K562 (cell line): ENCODE measurements around the gene HSDL1. TPM values are rescaled to one million over a fixed set of nuclear protein-coding genes. Genes with fewer than 3 reads are reported as not detected.

Experiments
- ATAC-seq: fragments of 200-7000 bp; cut with Tn5 transposase; 3 replicates; pipeline ENCODE4 v1.9.1; 2020; ENCODE audit warnings: moderate library complexity
- BruUV-seq: library from RNA; stranded (reverse); fragments of 400-500 nt; replicated peaks from 2 replicates; lab custom pipeline; 2021; lab: Mats Ljungman, UMichigan
- CTCF ChIA-PET: fragments of 300-600 bp; formaldehyde crosslinking; extraction: SDS; loops from one replicate; lab custom pipeline; 2021; ENCODE audit warnings: low intra/inter-chr PET ratio; lab: Yijun Ruan, JAX
- POLR2A ChIA-PET: fragments of 300-600, 350-650 bp; sonication (Branson Sonifier 250); formaldehyde crosslinking; extraction: SDS; loops from one replicate; lab custom pipeline; 2021; ENCODE audit warnings: antibody characterized with exemption, inconsistent platforms; lab: Yijun Ruan, JAX
- DNase-seq, 4 experiments: peaks; one replicate each; pipeline versions ENCODE4 v3.0.0 to v3.0.0-alpha.2; 2011 to 2018; ENCODE audit warnings: low spot score in 3 of 4, mixed read lengths in 3 of 4; ENCODE audit errors: extremely low read depth in 1 of 4
- FAIRE-seq: peaks from 2 replicates; lab custom pipeline; 2011; peaks lifted over from hg19 to GRCh38; lab: Jason Lieb, UNC
- H2AFZ ChIP-seq: 2 replicates; pipeline ENCODE4 v1.6.0; 2011; ENCODE audit warnings: low read depth, low read length, control low read depth, inconsistent platforms
- H3K27ac ChIP-seq: fragments of 200-600 bp; 3 replicates; pipeline ENCODE4 v1.8.0; 2011; ENCODE audit warnings: low read depth, mild to moderate bottlenecking, control low read depth, inconsistent platforms, low read length, moderate library complexity, mixed read lengths; ENCODE audit errors: extremely low read depth
- H3K27me3 ChIP-seq, 2 experiments: fragments of 300-600 bp in 1 of 2; 2 replicates in 1 of 2; 3 replicates in 1 of 2; pipeline versions ENCODE4 v1.6.0 to v1.8.0; 2011; ENCODE audit warnings: inconsistent platforms in 2 of 2, low read length in 2 of 2, mild to moderate bottlenecking in 1 of 2, mixed read lengths in 1 of 2, moderate library complexity in 1 of 2; ENCODE audit not compliant: control insufficient read depth in 2 of 2, insufficient read depth in 2 of 2
- H3K36me3 ChIP-seq: fragments of 300-600 bp; 3 replicates; pipeline ENCODE4 v1.8.0; 2011; ENCODE audit warnings: mild to moderate bottlenecking, low read length, inconsistent platforms; ENCODE audit not compliant: control insufficient read depth, insufficient read depth
- H3K4me1 ChIP-seq, 2 experiments: fragments of 200-600 bp in 1 of 2; replicated peaks in 1 of 2; 2 replicates in 1 of 2; 3 replicates in 1 of 2; pipeline versions ENCODE4 v1.5.1 to v1.8.0; 2011; ENCODE audit warnings: inconsistent platforms in 2 of 2, low read length in 2 of 2, mild to moderate bottlenecking in 1 of 2, mixed read lengths in 1 of 2, moderate library complexity in 1 of 2; ENCODE audit not compliant: control insufficient read depth in 2 of 2, insufficient read depth in 2 of 2
- H3K4me2 ChIP-seq: 2 replicates; pipeline ENCODE4 v1.6.1; 2011; ENCODE audit warnings: low read length, control low read depth, inconsistent platforms, mixed read lengths; ENCODE audit not compliant: insufficient read depth
- H3K4me3 ChIP-seq: fragments of 200-600 bp; sonication (generic), shearing (Covaris generic); 2 replicates; pipeline ENCODE4 v1.5.1; 2016; ENCODE audit warnings: control low read depth, inconsistent platforms
- H3K79me2 ChIP-seq: fragments of 200-600 bp; 3 replicates; pipeline ENCODE4 v1.8.0; 2011; ENCODE audit warnings: low read length, inconsistent platforms; ENCODE audit not compliant: control insufficient read depth, insufficient read depth
- H3K9ac ChIP-seq, 2 experiments: 2 replicates each; pipeline versions ENCODE4 v1.6.0 to v1.6.1; 2011; ENCODE audit warnings: low read depth in 2 of 2, low read length in 2 of 2, control low read depth in 1 of 2, inconsistent platforms in 1 of 2, mild to moderate bottlenecking in 1 of 2, mixed read lengths in 1 of 2; ENCODE audit not compliant: insufficient read depth in 1 of 2
- H3K9me1 ChIP-seq: one replicate; pipeline ENCODE4 v1.6.0; 2011; ENCODE audit warnings: inconsistent platforms, mild to moderate bottlenecking, low read length, moderate library complexity; ENCODE audit not compliant: control insufficient read depth, insufficient read depth
- H3K9me3 ChIP-seq: replicated peaks from 2 replicates; pipeline ENCODE4 v1.5.1; 2011; ENCODE audit warnings: low read depth, low read length, inconsistent platforms; ENCODE audit not compliant: control insufficient read depth, insufficient read depth
- H4K20me1 ChIP-seq: replicated peaks from 2 replicates; pipeline ENCODE4 v1.6.1; 2011; ENCODE audit warnings: low read length, inconsistent platforms, mixed read lengths; ENCODE audit not compliant: control insufficient read depth, insufficient read depth
- ARID2 ChIP-seq: fragments of 450-650 bp; IDR thresholded peaks from 2 replicates; pipeline ENCODE4 v1.6.1; 2017; ENCODE audit warnings: antibody characterized with exemption, mild to moderate bottlenecking
- BCL6 ChIP-seq: fragments of 250-450 bp; sonication (Bioruptor Pico); IDR thresholded peaks from 2 replicates; pipeline ENCODE4 v1.4.0; 2020
- DACH1 ChIP-seq: fragments of 450-650 bp; IDR thresholded peaks from 2 replicates; pipeline ENCODE4 v1.6.1; 2018; ENCODE audit not compliant: partially characterized antibody
- EP400 ChIP-seq: fragments of 450-650 bp; IDR thresholded peaks from 2 replicates; pipeline ENCODE4 v1.6.1; 2017; ENCODE audit warnings: antibody characterized with exemption, mild to moderate bottlenecking, moderate library complexity
- JUNB ChIP-seq: fragments of 450-650 bp; formaldehyde crosslinking; conservative IDR thresholded peaks from 2 replicates; pipeline ENCODE4 v1.4.0; 2020; ENCODE audit warnings: mild to moderate bottlenecking
- SLC30A9 ChIP-seq: fragments of 250-450 bp; sonication (Bioruptor Pico); IDR thresholded peaks from 2 replicates; pipeline ENCODE4 v1.8.0; 2022; ENCODE audit warnings: mild to moderate bottlenecking, moderate library complexity
- STAT5A ChIP-seq: IDR thresholded peaks from 2 replicates; pipeline ENCODE4 v1.6.1; 2012; ENCODE audit warnings: low read length, inconsistent platforms, borderline replicate concordance
- TAF15 ChIP-seq: fragments of 200-400 bp; formaldehyde crosslinking; IDR thresholded peaks from 2 replicates; pipeline ENCODE4 v1.6.1; 2017; ENCODE audit warnings: mild to moderate bottlenecking, low read depth, low read length, moderate library complexity
- ZNF12 ChIP-seq: sonication (generic); formaldehyde crosslinking; IDR thresholded peaks from 2 replicates; pipeline ENCODE4 v1.4.0; 2020; ENCODE audit warnings: mild to moderate bottlenecking, missing genetic modification reagents
- ZNF212 ChIP-seq: fragments of 450-650 bp; formaldehyde crosslinking; IDR thresholded peaks from 2 replicates; pipeline ENCODE4 v1.4.0; 2020; ENCODE audit warnings: mild to moderate bottlenecking
- ZNF23 ChIP-seq: fragments of 250-450 bp; sonication (Bioruptor Pico); IDR thresholded peaks from 2 replicates; pipeline ENCODE4 v1.4.0; 2020; ENCODE audit warnings: mild to moderate bottlenecking
- ZNF324 ChIP-seq: fragments of 250-450 bp; sonication (Bioruptor Pico); IDR thresholded peaks from 2 replicates; pipeline ENCODE4 v1.4.0; 2020; ENCODE audit warnings: mild to moderate bottlenecking
- ZNF766 ChIP-seq: fragments of 200-800 bp; sonication (Bioruptor generic); conservative IDR thresholded peaks from 2 replicates; pipeline ENCODE4 v1.6.1; 2016; ENCODE audit warnings: missing genetic modification characterization, missing compliant biosample characterization
- WGBS: fragments of 100-300 bp; shearing (Covaris generic); methylation state at CpG from one replicate; pipeline ENCODE4 v1.1.6; 2016; ENCODE audit warnings: low coverage, mixed read lengths; ENCODE audit not compliant: insufficient coverage; ENCODE audit errors: missing lambda C conversion rate; 5-methylcytosine and 5-hydroxymethylcytosine counted together
- in situ Hi-C: fragments of 300-500 bp; cut with MboI; formaldehyde crosslinking; loops from 4 replicates; pipeline ENCODE4 v1.15.0; 2018; ENCODE audit warnings: inconsistent platforms, mixed read lengths
- intact Hi-C: fragments of 100-400 bp; cut with micrococcal nuclease; formaldehyde crosslinking; loops from 2 replicates; pipeline ENCODE4 v1.14.2; 2022
- polyA plus RNA-seq, 8 experiments: library from polyadenylated mRNA; depleted of rRNA in 4 of 8; stranded (reverse) in 5 of 8; unstranded in 3 of 8; fragments of >200 nt; fragmentation: Nextera tagmentation in 2 of 8; fragmentation: Illumina TruSeq in 1 of 8; extraction: Ambion mirVana in 2 of 8; extraction: Trizol in 1 of 8; gene quantifications; 2 replicates each; pipeline versions ENCODE4 v1.2.1 to v1.2.3, GENCODE V29; 2011 to 2014; ENCODE audit warnings: inconsistent platforms in 1 of 8, missing spikeins in 1 of 8
- total RNA-seq, 7 experiments: library from RNA; depleted of rRNA in 6 of 7; stranded (reverse); fragments of >200 nt in 6 of 7; fragmentation: Illumina TruSeq in 2 of 7; extraction: Trizol in 2 of 7; gene quantifications; 2 replicates each; pipeline versions ENCODE4 v1.2.1 to v1.2.3, GENCODE V29; 2011 to 2021; ENCODE audit warnings: low replicate concordance in 1 of 7

HSDL1 gene
- total and polyA plus RNA-seq, 9 of the 15 experiments (the other 6 are each of a cell fraction or from before 2014, with no cell fraction given), result 14.8 to 41.2 (median 27.7) TPM

DNA sequence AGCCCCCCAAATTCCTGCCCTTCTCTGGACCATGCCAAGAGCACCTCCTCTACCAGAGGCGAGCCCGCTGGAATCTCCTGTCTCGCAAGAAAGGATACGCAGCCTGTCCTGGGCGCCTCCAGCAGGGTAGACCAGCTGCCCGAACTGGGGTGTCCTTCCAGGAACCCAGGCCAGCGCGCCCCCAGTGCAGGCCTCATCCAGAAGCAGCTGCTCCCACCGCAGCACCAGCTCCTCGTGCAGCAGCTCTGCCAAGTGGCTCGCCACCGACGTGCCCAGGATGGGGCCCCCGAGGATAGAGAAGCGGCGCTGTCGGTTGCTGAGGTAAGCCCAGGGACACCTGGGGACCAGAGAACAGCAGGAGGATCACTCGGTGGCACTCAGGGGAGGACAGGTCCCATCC, 37.1 kb upstream of the HSDL1 start:
- H3K27ac ChIP-seq, result no peak overlapping the region
- peaks cover 79% of the 10 kb centered on the region; the same call in 2 of the 3 replicates for H3K36me3 ChIP-seq
- H3K4me1 ChIP-seq, result peaks cover 3 to 51% of the 10 kb centered on the region in 2 experiments; a peak in 4 of 5 replicates
- H2AFZ ChIP-seq, result no peak overlapping the region
- FAIRE-seq, result no peak
- H3K9ac ChIP-seq, result no peak overlapping the region
- no peaks in the 10 kb centered on the region for H3K27me3 ChIP-seq
- H3K9me1 ChIP-seq, result peaks cover 13% of the 10 kb centered on the region
- CTCF ChIA-PET, result no interaction called here
- peaks cover 2% of the 10 kb centered on the region; the same call in 1 of the 2 replicates for H3K9me3 ChIP-seq
- 95% methylated on average over 17 of the region's 18 CpGs for WGBS
- TF ChIP-seq ZNF12 (CRISPR knock-in tag) (no peak), EP400 (no peak), SLC30A9 (CRISPR knock-in tag) (no peak), BCL6 (no peak), ZNF212 (CRISPR knock-in tag) (no peak), TAF15 (no peak), ARID2 (no peak), ZNF324 (CRISPR knock-in tag) (no peak), STAT5A (no peak), ZNF23 (CRISPR knock-in tag) (no peak), JUNB (CRISPR knock-in tag) (no peak), ZNF766 (CRISPR knock-in tag) (no peak), DACH1 (no peak)
- POLR2A ChIA-PET, result interaction anchor here (0.6 to 1.0 kb wide), 3 partner anchors 12 to 436 kb away, joined by 3 to 5 read pairs (median 3); partner anchors contain the start of gene COTL1
- intact Hi-C loops (no loop called here), in situ Hi-C loops (loop anchor here (10.0 kb wide), 1 partner anchor 227 kb away; the partner anchor contains the start of gene OSGIN1)
- ATAC-seq, result no peak
- H4K20me1 ChIP-seq, result peaks cover 10% of the 10 kb centered on the region; the same call in 1 of the 2 replicates
- no peak overlapping the region for H3K4me2 ChIP-seq
- BruUV-seq, result no TSS peak
- no peak for DNase-seq
- H3K4me3 ChIP-seq, result no peak overlapping the region
- H3K79me2 ChIP-seq, result peaks cover 26% of the 10 kb centered on the region
